Endodermal cell (in vitro differentiated cells): Measurements from ENCODE around the gene SLC6A9. TPM values are rescaled to one million over a fixed set of nuclear protein-coding genes. Genes with fewer than 3 reads are reported as not detected.

Experiments used
- DNase-seq: peaks from one replicate; pipeline ENCODE4 v3.0.0-alpha.2; 2017
- H3K27ac ChIP-seq: 2 replicates; pipeline ENCODE4 v1.5.1; 2013; ENCODE audit warnings: mild to moderate bottlenecking, low read depth, low read length, moderate library complexity
- H3K27me3 ChIP-seq: 2 replicates; pipeline ENCODE4 v1.6.1; 2013; ENCODE audit warnings: mild to moderate bottlenecking, low read length, moderate library complexity; ENCODE audit not compliant: insufficient read depth, control insufficient read depth, poor library complexity, severe bottlenecking
- H3K36me3 ChIP-seq: 2 replicates; pipeline ENCODE4 v1.7.0; 2013; ENCODE audit warnings: mild to moderate bottlenecking, low read length, moderate library complexity; ENCODE audit not compliant: control insufficient read depth, insufficient read depth
- H3K4me1 ChIP-seq: one replicate; pipeline ENCODE4 v1.7.0; 2013; ENCODE audit warnings: low read length; ENCODE audit not compliant: control insufficient read depth, insufficient read depth
- H3K4me3 ChIP-seq: 2 replicates; pipeline ENCODE4 v1.5.1; 2013; ENCODE audit warnings: mild to moderate bottlenecking, low read length, moderate library complexity
- H3K9ac ChIP-seq: 2 replicates; pipeline ENCODE4 v1.6.1; 2013; ENCODE audit warnings: mild to moderate bottlenecking, low read length, moderate library complexity; ENCODE audit not compliant: poor library complexity, severe bottlenecking; ENCODE audit errors: extremely low read depth
- H3K9me3 ChIP-seq: 2 replicates; pipeline ENCODE4 v1.6.1; 2013; ENCODE audit warnings: mild to moderate bottlenecking, low read length, moderate library complexity; ENCODE audit not compliant: control insufficient read depth
- H3K27ac Mint-ChIP-seq: 2 replicates; pipeline ENCODE4 v1.8.0; 2020; ENCODE audit warnings: mixed read lengths
- H3K27me3 Mint-ChIP-seq: 2 replicates; pipeline ENCODE4 v1.8.0; 2021; ENCODE audit warnings: mild to moderate bottlenecking, mixed read lengths; ENCODE audit not compliant: insufficient read depth
- H3K36me3 Mint-ChIP-seq: 2 replicates; pipeline ENCODE4 v1.8.0; 2020; ENCODE audit warnings: low read depth, mixed read lengths
- H3K4me1 Mint-ChIP-seq: 2 replicates; pipeline ENCODE4 v1.8.0; 2020; ENCODE audit warnings: mixed read lengths
- H3K4me3 Mint-ChIP-seq: 2 replicates; pipeline ENCODE4 v1.8.0; 2020; ENCODE audit warnings: mild to moderate bottlenecking, moderate library complexity, mixed read lengths
- H3K9me3 Mint-ChIP-seq: 2 replicates; pipeline ENCODE4 v1.8.0; 2020; ENCODE audit warnings: mild to moderate bottlenecking, mixed read lengths
- WGBS, 2 experiments: methylation state at CpG; one replicate each; pipeline versions ENCODE4 v1.1.5 to v1.1.7; 2013; ENCODE audit warnings: missing lambda C conversion rate in 2 of 2, mixed read lengths in 1 of 2; ENCODE audit not compliant: insufficient coverage in 1 of 2, insufficient read length in 1 of 2; 5-methylcytosine and 5-hydroxymethylcytosine counted together
- total RNA-seq, 2 donors: library from RNA; stranded (reverse); fragmentation: NEBNext Ultra II Directional in 1 of 2; extraction: Animal tissue kit (Norgen Biotek cat#: 25700) in 1 of 2; gene quantifications; 2 replicates in 1 of 2; 3 replicates in 1 of 2; pipeline ENCODE4 v1.2.1, GENCODE V29; 2021
- TF ChIP-seq, protein P1 (sequence below): fragments of 200-600 bp; sonication (generic); conservative IDR thresholded peaks from 2 replicates; pipeline ENCODE4 v1.5.0; 2021; ENCODE audit warnings: antibody characterized with exemption, mild to moderate bottlenecking

The SLC6A9 gene
- total RNA-seq, 2 donors from 2014 or later: 5.7 to 11.4 TPM

DNA sequence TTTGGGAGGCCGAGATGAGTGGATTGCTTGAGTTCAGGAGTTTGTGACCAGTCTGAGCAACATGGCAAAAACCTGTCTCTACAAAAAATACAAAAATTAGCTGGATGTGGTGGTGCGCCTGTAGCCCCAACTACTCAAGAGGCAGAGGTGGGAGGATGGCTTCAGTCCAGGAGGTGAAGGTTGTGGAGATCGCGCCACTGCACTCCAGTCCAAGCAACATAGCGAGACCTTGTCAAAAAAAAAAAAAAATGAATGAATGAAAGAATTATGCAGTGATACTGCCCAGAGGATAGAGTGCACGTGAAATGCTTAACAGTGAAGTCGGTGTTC is 61.9 kb downstream of the SLC6A9 start:
- H3K4me3 Mint-ChIP-seq: peak overlapping the region; percentile 94
- Histone ChIP-seq H3K27me3 (no peaks in the 10 kb centered on the region), H3K9ac (no peak overlapping the region), H3K4me1 (no peaks in the 10 kb centered on the region), H3K36me3 (peaks cover 19% of the 10 kb centered on the region), H3K27ac (no peak overlapping the region), H3K4me3 (peak overlapping the region; percentile 93), H3K9me3 (no peaks in the 10 kb centered on the region)
- TF ChIP-seq, protein P1, sequence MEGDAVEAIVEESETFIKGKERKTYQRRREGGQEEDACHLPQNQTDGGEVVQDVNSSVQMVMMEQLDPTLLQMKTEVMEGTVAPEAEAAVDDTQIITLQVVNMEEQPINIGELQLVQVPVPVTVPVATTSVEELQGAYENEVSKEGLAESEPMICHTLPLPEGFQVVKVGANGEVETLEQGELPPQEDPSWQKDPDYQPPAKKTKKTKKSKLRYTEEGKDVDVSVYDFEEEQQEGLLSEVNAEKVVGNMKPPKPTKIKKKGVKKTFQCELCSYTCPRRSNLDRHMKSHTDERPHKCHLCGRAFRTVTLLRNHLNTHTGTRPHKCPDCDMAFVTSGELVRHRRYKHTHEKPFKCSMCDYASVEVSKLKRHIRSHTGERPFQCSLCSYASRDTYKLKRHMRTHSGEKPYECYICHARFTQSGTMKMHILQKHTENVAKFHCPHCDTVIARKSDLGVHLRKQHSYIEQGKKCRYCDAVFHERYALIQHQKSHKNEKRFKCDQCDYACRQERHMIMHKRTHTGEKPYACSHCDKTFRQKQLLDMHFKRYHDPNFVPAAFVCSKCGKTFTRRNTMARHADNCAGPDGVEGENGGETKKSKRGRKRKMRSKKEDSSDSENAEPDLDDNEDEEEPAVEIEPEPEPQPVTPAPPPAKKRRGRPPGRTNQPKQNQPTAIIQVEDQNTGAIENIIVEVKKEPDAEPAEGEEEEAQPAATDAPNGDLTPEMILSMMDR: no peak
- peaks cover 9% of the 10 kb centered on the region for H3K4me1 Mint-ChIP-seq
- no peak overlapping the region for H3K27ac Mint-ChIP-seq
- no peak for DNase-seq
- H3K27me3 Mint-ChIP-seq: no peaks in the 10 kb centered on the region
- H3K9me3 Mint-ChIP-seq: no peaks in the 10 kb centered on the region
- peaks cover 17% of the 10 kb centered on the region for H3K36me3 Mint-ChIP-seq
- 64 to 65% methylated on average over 6 to 7 of the region's 7 CpGs for WGBS, 2 experiments

DNA sequence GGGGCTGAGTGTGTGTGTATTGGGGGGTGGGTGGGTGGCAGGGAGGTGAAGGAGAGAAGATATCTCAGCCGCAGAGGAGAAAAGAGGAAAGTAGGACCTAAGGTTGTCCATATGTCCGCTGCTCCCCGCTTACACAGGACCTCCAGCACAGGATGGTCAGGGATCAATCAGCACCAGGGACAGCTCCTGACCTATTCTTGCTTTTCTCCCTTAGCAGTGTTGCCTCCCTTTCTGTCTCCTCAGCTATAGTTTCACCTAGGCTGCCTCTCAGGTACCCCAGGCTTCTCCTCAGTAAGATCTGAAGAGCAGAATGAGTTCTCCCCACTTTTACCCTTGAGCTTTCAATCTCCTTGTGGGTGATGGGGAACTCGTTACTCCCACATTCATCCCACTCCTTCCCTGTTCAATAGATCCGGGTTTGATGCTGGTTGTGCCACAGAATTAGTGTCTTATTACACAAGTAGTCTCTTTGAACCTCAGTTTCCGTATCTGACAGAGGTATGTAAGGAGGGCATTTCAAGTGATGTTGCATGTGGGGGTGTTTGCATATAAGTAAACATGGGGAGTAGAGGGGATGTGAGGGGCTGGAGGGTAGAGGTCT is 62.8 kb downstream of the SLC6A9 start:
- Mint-ChIP-seq H3K27me3 (no peaks in the 10 kb centered on the region), H3K4me3 (no peak overlapping the region), H3K9me3 (no peaks in the 10 kb centered on the region), H3K27ac (no peak overlapping the region), H3K4me1 (peaks cover 1% of the 10 kb centered on the region), H3K36me3 (peaks cover 17% of the 10 kb centered on the region)
- 89 to 91% methylated on average over 4 to 6 of the region's 6 CpGs for WGBS, 2 experiments
- Histone ChIP-seq H3K9ac (no peak overlapping the region), H3K9me3 (no peaks in the 10 kb centered on the region), H3K4me1 (no peaks in the 10 kb centered on the region), H3K36me3 (peaks cover 19% of the 10 kb centered on the region), H3K27me3 (no peaks in the 10 kb centered on the region), H3K27ac (no peak overlapping the region), H3K4me3 (no peak overlapping the region)
- TF ChIP-seq, protein P1: no peak
- DNase-seq: peak; percentile 90

DNA sequence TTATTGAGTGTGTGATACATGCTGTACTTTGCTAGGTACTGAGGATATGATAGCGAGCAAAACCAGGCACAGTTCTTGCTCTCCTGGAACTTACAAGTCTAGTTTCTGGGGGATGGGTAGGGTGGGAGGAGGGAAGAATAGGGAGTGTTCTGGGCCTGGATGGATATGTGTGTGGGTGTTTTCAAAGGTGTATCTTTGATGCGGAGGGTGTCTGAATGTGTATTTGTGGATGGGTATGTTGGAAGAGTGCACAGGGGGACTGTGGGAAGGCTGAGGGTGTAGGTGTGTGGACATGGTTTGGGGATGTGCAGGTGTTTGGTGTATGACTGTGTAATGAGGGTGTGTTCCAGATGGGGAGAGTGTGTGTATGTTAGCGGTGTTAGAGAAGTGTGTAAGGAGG is 65.9 kb downstream of the SLC6A9 start:
- Histone ChIP-seq H3K36me3 (no peaks in the 10 kb centered on the region), H3K9ac (no peak overlapping the region), H3K4me1 (no peaks in the 10 kb centered on the region), H3K4me3 (no peak overlapping the region), H3K9me3 (no peaks in the 10 kb centered on the region), H3K27me3 (no peaks in the 10 kb centered on the region), H3K27ac (no peak overlapping the region)
- Mint-ChIP-seq H3K36me3 (peaks cover 12% of the 10 kb centered on the region), H3K27me3 (no peaks in the 10 kb centered on the region), H3K4me3 (no peak overlapping the region), H3K9me3 (no peaks in the 10 kb centered on the region), H3K4me1 (peaks cover 1% of the 10 kb centered on the region), H3K27ac (no peak overlapping the region)
- TF ChIP-seq, protein P1: no peak
- 90 to 95% methylated on average over 2 of the region's 3 CpGs for WGBS, 2 experiments
- DNase-seq: no peak
